Activated CD8-positive, alpha-beta memory T cell treated with anti-CD3 and anti-CD28 coated beads for 36 hours (primary cell): ENCODE measurements around the gene SSBP1. TPM values are rescaled to one million over a fixed set of nuclear protein-coding genes. Genes with fewer than 3 reads are reported as not detected.
"Not testable (repeated sequence)": the region's sequence is repeated elsewhere in the genome, so short reads cannot be mapped to it uniquely, and the experiment has no call there.

Experiments used
- CTCF ChIA-PET: fragments of 350-600 bp; sonication (Branson Sonifier 250); formaldehyde crosslinking; loops from one replicate; lab custom pipeline; 2021; ENCODE audit warnings: antibody characterized with exemption; lab: Charles Lee
- POLR2A ChIA-PET: fragments of 350-600 bp; sonication (Branson Sonifier 250); formaldehyde crosslinking; loops from one replicate; lab custom pipeline; 2021; ENCODE audit warnings: antibody characterized with exemption; lab: Charles Lee
- total RNA-seq, 2 experiments: library from RNA; stranded (reverse); gene quantifications; one replicate each; pipeline ENCODE4 v1.2.3, GENCODE V29; 2021

SSBP1 gene
- 100 to 1,000 TPM; 259 to 280 TPM for total RNA-seq

DNA sequence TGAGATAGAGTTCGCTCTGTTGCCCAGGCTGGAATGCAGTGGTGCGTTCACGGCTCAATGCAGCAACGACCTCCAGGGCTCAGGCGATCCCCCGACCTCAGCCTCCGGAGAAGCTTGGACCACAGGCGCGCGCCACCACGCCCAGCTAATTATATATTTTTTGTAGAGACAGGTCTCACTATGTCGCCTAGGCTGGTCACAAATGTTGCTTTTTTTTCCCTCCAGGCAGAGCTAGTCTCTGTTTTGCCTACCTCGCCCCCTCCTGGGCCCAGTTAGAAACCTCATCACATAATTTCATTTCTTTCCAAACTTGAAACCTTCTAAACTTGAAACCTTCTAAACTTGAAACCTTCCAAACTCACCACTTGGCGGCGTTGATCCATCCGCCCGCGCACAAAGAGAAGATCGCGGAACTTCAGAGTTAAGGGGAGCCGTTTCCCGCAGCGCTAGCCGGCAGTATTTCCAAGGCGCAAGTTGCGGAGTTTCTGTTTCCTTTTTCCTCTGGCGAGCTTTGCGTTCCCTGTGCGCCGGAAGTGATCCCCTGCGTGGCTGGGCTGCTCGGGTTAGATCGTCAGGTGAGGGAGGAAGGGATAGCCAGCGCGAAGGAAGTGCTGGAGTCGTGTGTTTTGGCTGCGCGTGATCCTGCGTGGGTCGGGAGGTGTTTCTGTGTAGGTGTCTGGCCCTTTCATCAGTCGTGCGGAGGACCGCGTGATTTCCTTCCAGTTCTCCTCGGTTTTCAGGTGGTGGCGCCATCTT lies at the start of gene SSBP1:
SSBP1 (plus strand) TSS at position 523 of the 756 bp plus-strand sequence. CDS start 809 bp downstream, outside the sequence.
- CTCF ChIA-PET: interaction anchor here (0.6 to 2.4 kb wide), 14 partner anchors 11 to 145 kb away, joined by 3 to 21 read pairs (median 4); partner anchors contain the start of gene DENND11

GRCh38 chr7:141689072-141689825 lies 48.9 kb upstream of the SSBP1 start:
- POLR2A ChIA-PET, CTCF ChIA-PET: not testable (repeated sequence)

More for the DNA sequence above, at the start of gene SSBP1:
- POLR2A ChIA-PET: interaction anchor here (0.6 to 1.3 kb wide), 4 partner anchors 9 to 35 kb away, joined by 3 to 4 read pairs (median 3); no protein-coding TSS in a partner anchor

DNA sequence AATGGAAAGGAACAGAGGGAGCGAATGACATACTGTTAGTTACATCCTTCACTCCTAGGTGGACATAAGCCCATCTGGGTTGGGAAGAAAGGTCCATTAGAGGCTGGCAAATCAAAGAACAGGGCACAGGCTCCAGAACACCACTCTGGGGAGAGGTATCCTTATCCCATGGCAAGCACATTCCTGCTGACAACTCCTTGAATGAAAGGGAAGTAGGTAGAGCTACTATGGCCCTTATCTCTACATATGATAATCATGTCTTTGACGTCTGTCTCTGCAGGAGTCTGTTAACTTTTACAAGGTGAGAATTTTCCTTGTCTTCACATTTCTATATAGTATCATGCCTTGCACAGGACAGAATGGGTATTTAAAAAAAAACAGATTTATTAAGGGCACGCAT lies 46.6 kb upstream of the SSBP1 start:
- POLR2A ChIA-PET: no interaction called here
- CTCF ChIA-PET: no interaction called here

DNA sequence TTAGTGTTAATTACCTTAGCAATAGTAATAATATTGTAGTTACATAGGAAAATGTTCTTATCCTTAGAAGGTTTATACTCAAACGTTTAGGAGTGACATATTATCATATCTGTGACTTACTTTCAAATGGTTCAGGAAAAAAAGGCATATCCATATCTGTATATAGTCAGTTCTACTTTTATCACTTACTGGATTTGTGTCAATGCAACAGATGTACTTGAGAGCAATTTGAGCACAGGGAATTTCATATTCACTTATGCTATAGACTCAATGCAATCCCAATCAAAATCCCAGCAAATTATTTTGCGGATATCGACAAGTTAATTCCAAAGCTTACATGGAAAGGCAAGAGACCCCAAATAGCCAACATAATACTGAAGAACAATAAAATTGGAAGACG lies 46.2 kb upstream of the SSBP1 start:
- ChIA-PET POLR2A (no interaction called here), CTCF (no interaction called here)

DNA sequence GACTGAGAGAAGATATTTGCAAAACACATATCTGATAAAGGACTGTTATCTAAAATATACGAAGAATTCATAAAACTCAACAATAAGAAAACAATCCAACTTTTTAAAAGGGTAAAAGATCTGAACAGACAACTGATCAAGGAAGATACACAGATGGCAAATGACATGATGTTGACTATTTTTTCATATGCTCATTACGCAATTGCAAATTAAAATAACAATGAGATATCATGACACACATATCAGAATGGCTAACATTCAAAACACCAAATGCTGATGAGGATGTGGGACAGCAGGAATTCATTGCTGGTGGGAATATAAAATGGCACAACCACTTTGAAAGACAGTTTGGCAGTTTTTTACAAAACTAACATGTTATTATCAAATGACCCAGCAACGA lies 45.1 kb upstream of the SSBP1 start:
- CTCF ChIA-PET: no interaction called here
- POLR2A ChIA-PET: no interaction called here

DNA sequence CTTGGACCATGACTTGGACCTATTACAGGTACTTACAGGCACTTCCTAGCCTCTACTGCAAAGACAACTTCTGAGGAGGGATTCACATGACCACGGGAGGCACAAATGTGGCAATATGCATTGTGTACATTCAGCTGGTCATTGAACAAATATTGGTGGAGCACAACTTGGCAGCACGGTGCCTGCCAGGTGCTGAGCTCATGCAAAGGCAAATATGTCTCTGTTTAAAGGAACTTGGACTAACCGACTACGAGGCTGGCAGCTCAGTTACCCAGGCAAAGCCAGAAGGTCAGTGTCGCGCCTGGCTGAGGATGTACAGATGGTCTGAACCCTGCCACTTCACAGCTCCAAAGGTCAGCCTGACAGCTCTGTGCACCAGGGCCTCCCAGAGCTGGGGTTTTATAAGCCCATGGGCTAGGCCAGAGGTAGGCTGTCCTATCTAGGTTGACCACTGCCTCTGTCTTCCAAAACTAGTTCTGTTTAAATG lies 42.3 kb upstream of the SSBP1 start:
- ChIA-PET POLR2A (no interaction called here), CTCF (no interaction called here)

DNA sequence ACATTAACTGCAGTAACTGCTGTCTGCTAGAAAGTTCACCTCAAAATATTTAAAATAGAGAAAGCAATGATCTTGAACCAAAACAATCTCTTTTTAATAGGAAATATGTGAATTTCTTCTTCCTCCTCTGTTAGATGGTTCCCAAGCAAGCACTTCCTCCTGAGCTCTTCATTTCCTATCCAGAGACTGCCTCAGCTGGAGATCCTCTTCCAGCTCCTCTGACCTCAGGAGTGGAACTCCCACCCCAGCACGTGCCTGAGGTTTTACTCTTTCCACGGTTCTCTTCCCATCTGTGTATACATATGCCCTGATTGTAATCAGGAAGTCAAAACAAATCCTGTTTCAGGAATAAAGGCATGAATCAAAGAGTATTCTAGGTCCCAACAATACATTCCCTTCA lies 41.8 kb upstream of the SSBP1 start:
- ChIA-PET POLR2A (no interaction called here), CTCF (interaction anchor here (1.4 kb wide), 1 partner anchor 30 kb away, joined by 3 read pairs; no protein-coding TSS in a partner anchor)

- POLR2A ChIA-PET: no interaction called here
- CTCF ChIA-PET: interaction anchor here (1.4 kb wide), 1 partner anchor 31 kb away, joined by 3 read pairs; no protein-coding TSS in a partner anchor
Observed at GRCh38 chr7:141697211-141697871, 40.8 kb upstream of the SSBP1 start.

GRCh38 chr7:141698247-141699015 lies 39.7 kb upstream of the SSBP1 start:
- CTCF ChIA-PET: interaction anchor here (1.4 kb wide), 1 partner anchor 40 kb away, joined by 4 read pairs; the partner anchor contains the start of gene SSBP1
- POLR2A ChIA-PET: no interaction called here

- ChIA-PET CTCF (no interaction called here), POLR2A (no interaction called here)
Observed at GRCh38 chr7:141699860-141700259, 38.3 kb upstream of the SSBP1 start.

DNA sequence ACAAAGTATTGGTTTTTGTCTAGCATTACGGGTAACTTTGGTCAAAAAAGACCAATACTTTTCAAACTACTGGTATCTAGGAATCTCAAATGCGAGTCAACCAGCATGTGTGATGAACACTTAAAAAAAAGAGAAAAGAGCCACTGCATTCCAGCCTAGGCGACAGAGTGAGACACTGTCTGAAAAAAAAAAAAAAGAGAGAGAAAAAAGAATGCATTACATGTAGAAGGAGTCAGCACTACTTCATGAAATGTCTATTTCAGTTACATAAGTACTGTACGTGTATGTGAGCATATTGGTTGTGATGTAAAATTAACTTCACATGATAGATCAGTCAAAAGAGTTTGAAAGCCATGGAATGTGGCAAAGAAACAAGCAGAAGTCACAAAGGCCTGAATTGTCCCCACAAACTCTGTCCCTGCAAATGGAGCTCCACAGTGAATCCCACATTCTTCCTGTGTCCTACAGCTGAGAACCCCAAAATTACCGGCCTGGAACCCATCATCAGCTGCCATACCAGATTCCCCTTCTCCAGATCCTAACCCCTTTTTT lies 37.8 kb upstream of the SSBP1 start:
- POLR2A ChIA-PET: no interaction called here
- CTCF ChIA-PET: interaction anchor here (2.1 kb wide), 1 partner anchor 38 kb away, joined by 9 read pairs; the partner anchor contains the start of gene SSBP1

- CTCF ChIA-PET: interaction anchor here (0.6 to 2.1 kb wide), 3 partner anchors 37 to 451 kb away, joined by 3 to 9 read pairs (median 6); partner anchors contain the start of gene SSBP1
- POLR2A ChIA-PET: interaction anchor here (0.7 kb wide), 1 partner anchor 38 kb away, joined by 3 read pairs; no protein-coding TSS in a partner anchor
Observed at GRCh38 chr7:141700848-141701371, 37.2 kb upstream of the SSBP1 start.

- ChIA-PET CTCF (interaction anchor here (0.6 to 2.1 kb wide), 3 partner anchors 37 to 451 kb away, joined by 3 to 9 read pairs (median 6); partner anchors contain the start of gene SSBP1), POLR2A (interaction anchor here (0.7 kb wide), 1 partner anchor 38 kb away, joined by 3 read pairs; no protein-coding TSS in a partner anchor)
Observed at GRCh38 chr7:141701489-141702046, 36.6 kb upstream of the SSBP1 start.

GRCh38 chr7:141702047-141702567 lies 36.1 kb upstream of the SSBP1 start, which contains the start of gene DENND11:
DENND11 (minus strand) TSS chr7:141702166; CDS start chr7:141702153, 13 bp downstream.
- CTCF ChIA-PET: interaction anchor here (1.5 to 2.1 kb wide), 3 partner anchors 11 to 47 kb away, joined by 4 to 9 read pairs (median 6); partner anchors contain the start of gene SSBP1
- POLR2A ChIA-PET: interaction anchor here (0.8 kb wide), 1 partner anchor 36 kb away, joined by 4 read pairs; the partner anchor contains the start of gene SSBP1

DNA sequence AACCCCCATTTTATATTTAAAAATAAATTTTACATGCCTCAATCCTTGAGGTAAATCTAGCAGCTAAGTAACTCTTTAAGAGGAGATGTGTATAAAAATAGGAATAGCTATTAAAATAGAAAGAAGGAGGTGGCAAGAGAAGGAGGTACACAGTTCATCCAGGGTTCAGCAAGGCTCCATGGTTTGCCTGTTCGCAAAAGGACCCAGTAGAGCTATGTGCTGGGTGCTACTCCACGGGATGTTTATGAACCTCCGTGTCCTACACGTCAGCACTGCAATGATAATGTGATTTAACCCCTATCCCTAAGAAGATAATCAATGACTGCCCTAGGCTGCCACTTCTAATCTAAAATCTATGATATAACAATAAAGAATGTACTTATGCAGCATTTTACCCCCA lies 35.3 kb upstream of the SSBP1 start:
- CTCF ChIA-PET: interaction anchor here (1.5 kb wide), 1 partner anchor 11 kb away, joined by 4 read pairs; no protein-coding TSS in a partner anchor
- POLR2A ChIA-PET: interaction anchor here (0.8 kb wide), 1 partner anchor 35 kb away, joined by 4 read pairs; the partner anchor contains the start of gene SSBP1

- ChIA-PET POLR2A (no interaction called here), CTCF (interaction anchor here (0.9 kb wide), 1 partner anchor 34 kb away, joined by 3 read pairs; the partner anchor contains the start of gene SSBP1)
Observed at GRCh38 chr7:141704112-141704511, 34.0 kb upstream of the SSBP1 start.
